ENCODE measurements around the gene GOLPH3.

DNA sequence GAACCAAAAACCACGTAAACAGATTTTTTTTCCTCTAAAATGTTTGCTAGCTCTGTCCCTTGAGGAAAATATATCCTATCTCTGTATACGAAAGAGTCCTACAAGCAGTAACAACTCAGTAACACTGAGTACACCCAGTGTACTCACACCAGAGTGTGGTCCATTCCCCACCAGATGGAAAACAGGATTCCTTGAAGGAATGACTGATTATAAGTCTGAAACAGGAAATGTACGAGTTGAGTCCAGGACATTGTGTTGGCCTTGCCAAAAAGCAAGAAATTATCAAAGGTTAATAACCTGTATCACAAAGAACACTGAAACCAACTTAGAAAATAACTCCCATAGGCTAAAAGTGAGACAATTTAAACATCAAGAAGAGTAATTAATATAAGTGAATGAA is 20.4 kb downstream of the GOLPH3 start:
- TF ChIP-seq, protein P1, sequence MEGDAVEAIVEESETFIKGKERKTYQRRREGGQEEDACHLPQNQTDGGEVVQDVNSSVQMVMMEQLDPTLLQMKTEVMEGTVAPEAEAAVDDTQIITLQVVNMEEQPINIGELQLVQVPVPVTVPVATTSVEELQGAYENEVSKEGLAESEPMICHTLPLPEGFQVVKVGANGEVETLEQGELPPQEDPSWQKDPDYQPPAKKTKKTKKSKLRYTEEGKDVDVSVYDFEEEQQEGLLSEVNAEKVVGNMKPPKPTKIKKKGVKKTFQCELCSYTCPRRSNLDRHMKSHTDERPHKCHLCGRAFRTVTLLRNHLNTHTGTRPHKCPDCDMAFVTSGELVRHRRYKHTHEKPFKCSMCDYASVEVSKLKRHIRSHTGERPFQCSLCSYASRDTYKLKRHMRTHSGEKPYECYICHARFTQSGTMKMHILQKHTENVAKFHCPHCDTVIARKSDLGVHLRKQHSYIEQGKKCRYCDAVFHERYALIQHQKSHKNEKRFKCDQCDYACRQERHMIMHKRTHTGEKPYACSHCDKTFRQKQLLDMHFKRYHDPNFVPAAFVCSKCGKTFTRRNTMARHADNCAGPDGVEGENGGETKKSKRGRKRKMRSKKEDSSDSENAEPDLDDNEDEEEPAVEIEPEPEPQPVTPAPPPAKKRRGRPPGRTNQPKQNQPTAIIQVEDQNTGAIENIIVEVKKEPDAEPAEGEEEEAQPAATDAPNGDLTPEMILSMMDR (IDR thresholded peaks at IDR 0.05; ENCODE audit: poor library complexity, severe bottlenecking), result no peak
- TF ChIP-seq SMC3 (conservative IDR thresholded peaks at IDR 0.05; ENCODE audit: poor library complexity), result no peak
- no peak for TF ChIP-seq EP300 (conservative IDR thresholded peaks at IDR 0.05; ENCODE audit: poor library complexity, severe bottlenecking)
- TF ChIP-seq POLR2AphosphoS5 (IDR thresholded peaks at IDR 0.05), result no peak
- no peak for TF ChIP-seq EZH2 (IDR thresholded peaks at IDR 0.05; ENCODE audit: borderline replicate concordance, insufficient read depth, low read length, poor library complexity, severe bottlenecking)
- TF ChIP-seq MXI1 (conservative IDR thresholded peaks at IDR 0.05; ENCODE audit: poor library complexity, severe bottlenecking), result no peak

Measured in neural cell (in vitro differentiated cells).